ENCODE measurements around the gene ST7.

GRCh38 chr7:116990056-116990455 is 36.8 kb downstream of the ST7 start:
- TF ChIP-seq EZH2 (IDR thresholded peaks at IDR 0.05; ENCODE audit: low read length, missing control alignments): no peak
- TF ChIP-seq CTCF (conservative IDR thresholded peaks at IDR 0.05 in 1 of 2, IDR thresholded peaks at IDR 0.05 in 1 of 2; ENCODE audit: low read depth in 1 of 2, low read length in 2 of 2): no peak

All from fibroblast of lung (primary cell).